GM23248 (cell line): Measurements from ENCODE around the gene RPL9. TPM values are rescaled to one million over a fixed set of nuclear protein-coding genes. Genes with fewer than 3 reads are reported as not detected.
"Not testable (repeated sequence)": the region's sequence is repeated elsewhere in the genome, so short reads cannot be mapped to it uniquely, and the experiment has no call there.

Experiments used
- DNase-seq: peaks from one replicate; pipeline ENCODE4 v3.0.0-alpha.2; 2015
- H2AFZ ChIP-seq: fragments of 200-600 bp; sonication (generic); 2 replicates; pipeline ENCODE4 v1.6.1; 2016; ENCODE audit warnings: antibody characterized with exemption
- H3F3A ChIP-seq: fragments of 200-600 bp; sonication (generic); 2 replicates; pipeline ENCODE4 v1.6.1; 2016; ENCODE audit warnings: mild to moderate bottlenecking, antibody characterized with exemption, mixed run types; ENCODE audit not compliant: insufficient read depth
- H3K27ac ChIP-seq: fragments of 200-600 bp; sonication (generic); 2 replicates; pipeline ENCODE4 v1.5.1; 2016; ENCODE audit warnings: mild to moderate bottlenecking
- H3K27me3 ChIP-seq: fragments of 200-600 bp; sonication (generic); replicated peaks from 2 replicates; pipeline ENCODE4 v1.6.1; 2016; ENCODE audit warnings: mild to moderate bottlenecking; ENCODE audit not compliant: insufficient read depth
- H3K36me3 ChIP-seq: fragments of 200-600 bp; sonication (generic); 2 replicates; pipeline ENCODE4 v1.6.1; 2016; ENCODE audit warnings: low read depth, mild to moderate bottlenecking
- H3K4me1 ChIP-seq: fragments of 200-600 bp; sonication (generic); 2 replicates; pipeline ENCODE4 v1.6.1; 2016; ENCODE audit warnings: mild to moderate bottlenecking; ENCODE audit not compliant: insufficient read depth
- H3K4me2 ChIP-seq: fragments of 200-600 bp; sonication (generic); one replicate; pipeline ENCODE4 v1.6.1; 2016; ENCODE audit warnings: mild to moderate bottlenecking; ENCODE audit not compliant: unreplicated experiment
- H3K4me3 ChIP-seq: fragments of 200-600 bp; sonication (generic); 2 replicates; pipeline ENCODE4 v1.5.1; 2016; ENCODE audit warnings: mild to moderate bottlenecking
- H3K79me2 ChIP-seq: fragments of 200-600 bp; sonication (generic); 2 replicates; pipeline ENCODE4 v1.6.1; 2016; ENCODE audit warnings: mild to moderate bottlenecking; ENCODE audit not compliant: insufficient read depth
- H3K9ac ChIP-seq: fragments of 200-600 bp; sonication (generic); 2 replicates; pipeline ENCODE4 v1.6.1; 2016; ENCODE audit warnings: mild to moderate bottlenecking
- H3K9me2 ChIP-seq: fragments of 200-600 bp; sonication (generic); 2 replicates; pipeline ENCODE4 v1.6.1; 2016; ENCODE audit warnings: mixed run types, mild to moderate bottlenecking, moderate library complexity; ENCODE audit not compliant: insufficient read depth
- H3K9me3 ChIP-seq: fragments of 200-600 bp; sonication (generic); one replicate; pipeline ENCODE4 v1.6.1; 2017; ENCODE audit warnings: low read depth
- H4K20me1 ChIP-seq: fragments of 200-600 bp; sonication (generic); 2 replicates; pipeline ENCODE4 v1.6.0; 2016; ENCODE audit not compliant: insufficient read depth
- EZH2 ChIP-seq: fragments of 200-600 bp; sonication (generic); IDR thresholded peaks from 2 replicates; pipeline ENCODE4 v1.6.1; 2018; ENCODE audit warnings: antibody characterized with exemption, mild to moderate bottlenecking; ENCODE audit not compliant: insufficient read depth, poor library complexity, severe bottlenecking
- EZH2phosphoT487 ChIP-seq: fragments of 200-600 bp; sonication (generic); IDR thresholded peaks from 2 replicates; pipeline ENCODE4 v1.6.1; 2018; ENCODE audit warnings: antibody characterized with exemption, moderate library complexity, mild to moderate bottlenecking, low read depth; ENCODE audit not compliant: insufficient read depth
- WGBS, 2 experiments: methylation state at CpG; one replicate each; pipeline ENCODE4 v1.1.6; 2015 to 2017; ENCODE audit warnings: low lambda C conversion rate in 2 of 2, low coverage in 1 of 2; ENCODE audit errors: missing lambda C conversion rate in 2 of 2; 5-methylcytosine and 5-hydroxymethylcytosine counted together
- in situ Hi-C: fragments of 300-500 bp; cut with MboI; formaldehyde crosslinking; loops from 2 replicates; pipeline ENCODE4 v1.15.0; 2020
- polyA plus RNA-seq: library from polyadenylated mRNA; unstranded; fragments of >200 nt; fragmentation: Nextera tagmentation; extraction: Ambion mirVana; gene quantifications from 2 replicates; pipeline ENCODE4 v1.2.1, GENCODE V29; 2016
- total RNA-seq: library from RNA; depleted of rRNA; stranded (reverse); fragments of >200 nt; shearing (Covaris generic); gene quantifications from 2 replicates; pipeline ENCODE4 v1.2.3, GENCODE V29; 2014; rRNA removed

Gene RPL9
- total RNA-seq (3,138 and 3,826 TPM in 2 replicates), polyA plus RNA-seq (588 and 627 TPM in 2 replicates)

DNA sequence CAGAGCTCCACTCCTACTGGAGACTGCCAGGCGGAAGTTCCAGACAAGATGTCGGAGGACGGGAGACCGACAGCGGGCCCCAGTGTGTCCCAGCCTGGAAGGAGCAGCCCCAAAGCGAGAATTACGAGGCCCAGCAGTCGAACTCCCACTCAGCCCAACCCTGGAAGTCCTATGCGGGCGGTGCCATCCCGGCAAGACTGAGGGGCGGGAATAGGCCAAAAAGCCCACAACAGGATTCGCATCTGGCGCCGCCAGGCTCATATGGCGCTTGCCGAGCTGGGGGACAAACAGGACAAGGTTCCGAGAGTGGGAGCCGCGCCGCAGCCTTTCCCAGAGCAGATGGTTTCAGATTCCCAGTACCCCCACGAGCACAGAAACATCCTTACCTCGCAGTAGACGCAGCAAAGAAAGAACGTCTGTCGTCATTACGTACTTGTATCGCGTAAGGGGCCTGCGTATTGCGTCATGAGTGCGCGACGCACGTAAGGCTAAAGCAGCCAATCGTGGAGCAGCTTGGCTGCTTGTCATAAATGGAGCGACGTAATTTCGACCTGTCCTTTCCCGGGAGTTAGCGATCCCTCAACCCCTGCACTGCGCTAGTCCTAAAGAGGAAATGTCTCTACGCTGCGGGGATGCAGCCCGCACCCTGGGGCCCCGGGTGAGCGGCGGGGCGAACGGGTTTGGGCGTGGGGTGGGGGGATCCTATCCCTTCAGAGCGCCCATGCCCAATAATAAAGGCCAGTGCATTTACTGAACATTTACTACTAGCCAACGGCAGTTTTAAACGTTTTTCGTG is at the start of gene RPL9, which contains the start of gene LIAS:
Gene RPL9, minus strand, starts transcription at position 418 of the 796 bp plus-strand sequence. CDS start 483 bp downstream, outside the sequence.
Gene LIAS, plus strand, starts transcription at position 552 of the 796 bp plus-strand sequence. Its CDS starts 62 bp downstream, at position 614.
- Histone ChIP-seq H3K79me2 (peaks cover 59% of the 10 kb centered on the region), H3K9me3 (no peaks in the 10 kb centered on the region), H3K9ac (peak within 1 kb of the TSS; percentile 98), H3K4me1 (peaks cover 24% of the 10 kb centered on the region), H3F3A (peaks cover 58% of the 10 kb centered on the region), H3K27ac (peak within 1 kb of the TSS; percentile 90), H3K36me3 (peaks cover 44% of the 10 kb centered on the region), H3K4me2 (peak within 1 kb of the TSS; percentile 98), H3K27me3 (no peaks in the 10 kb centered on the region), H3K4me3 (peak within 1 kb of the TSS; percentile 92), H2AFZ (peak within 1 kb of the TSS; percentile 97), H4K20me1 (peaks cover 22% of the 10 kb centered on the region), H3K9me2 (no peaks in the 10 kb centered on the region)
- peak; percentile 98 for DNase-seq
- no peak for TF ChIP-seq EZH2phosphoT487
- TF ChIP-seq EZH2: no peak
- 1% methylated on average over 55 of the region's 55 CpGs for WGBS, 2 experiments
- in situ Hi-C loops: no loop called here

GRCh38 chr4:39505581-39505980 is 46.9 kb upstream of the RPL9 start:
- Histone ChIP-seq H3K4me3 (no peak overlapping the region), H2AFZ (no peak overlapping the region), H3K9me3 (no peaks in the 10 kb centered on the region), H3F3A (peaks cover 83% of the 10 kb centered on the region), H3K79me2 (peaks cover 53% of the 10 kb centered on the region), H3K9me2 (no peaks in the 10 kb centered on the region), H4K20me1 (no peaks in the 10 kb centered on the region), H3K4me1 (peaks cover 37% of the 10 kb centered on the region), H3K9ac (no peak overlapping the region), H3K36me3 (peaks cover 77% of the 10 kb centered on the region), H3K27me3 (no peaks in the 10 kb centered on the region), H3K4me2 (no peak overlapping the region), H3K27ac (peak overlapping the region; percentile 94)
- TF ChIP-seq EZH2phosphoT487 (no peak), EZH2 (no peak)
- in situ Hi-C loops: no loop called here
- WGBS, 2 experiments: 89 to 92% methylated on average over 1 of the region's 1 CpG
- peak; percentile 53 for DNase-seq

DNA sequence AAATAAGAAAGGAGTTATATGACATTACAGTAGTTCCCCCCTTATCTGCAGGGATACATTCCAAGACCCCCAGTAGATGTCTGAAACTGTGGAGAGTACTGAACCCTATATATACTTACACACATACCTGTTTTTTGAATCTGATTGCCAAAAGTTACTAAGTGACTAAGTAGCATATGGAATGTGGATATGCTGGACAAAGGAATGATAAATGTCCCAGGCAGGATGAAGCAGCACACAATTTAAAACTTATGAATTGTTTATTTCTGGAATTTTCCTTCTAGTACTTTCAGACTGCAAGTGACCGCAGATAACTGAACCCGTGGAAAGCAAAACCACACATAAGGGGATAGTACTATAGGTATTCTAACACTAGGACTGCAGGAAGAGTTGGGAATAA is 45.8 kb upstream of the RPL9 start:
- Histone ChIP-seq H3K9me3 (no peaks in the 10 kb centered on the region), H3K4me1 (peaks cover 37% of the 10 kb centered on the region), H3F3A (peaks cover 75% of the 10 kb centered on the region), H3K27ac (peak overlapping the region; percentile 94), H2AFZ (no peak overlapping the region), H3K9ac (peak overlapping the region; percentile 1; the same call in 1 of the 2 replicates), H3K27me3 (no peaks in the 10 kb centered on the region), H4K20me1 (no peaks in the 10 kb centered on the region), H3K79me2 (peaks cover 46% of the 10 kb centered on the region), H3K36me3 (peaks cover 76% of the 10 kb centered on the region), H3K9me2 (no peaks in the 10 kb centered on the region), H3K4me2 (no peak overlapping the region), H3K4me3 (no peak overlapping the region)
- no peak for TF ChIP-seq EZH2
- no peak for TF ChIP-seq EZH2phosphoT487
- WGBS, 2 experiments: 97 to 98% methylated on average over 2 of the region's 2 CpGs
- no peak for DNase-seq
- in situ Hi-C loops: no loop called here

GRCh38 chr4:39502664-39503035 is 43.9 kb upstream of the RPL9 start:
- WGBS, 2 experiments: 54 to 55% methylated on average over 4 of the region's 4 CpGs
- H4K20me1 ChIP-seq, H3K9me2 ChIP-seq, H3K27me3 ChIP-seq, H3K4me3 ChIP-seq, H3K9me3 ChIP-seq, in situ Hi-C loops, H2AFZ ChIP-seq: not testable (repeated sequence)
- peaks cover 29% of the 10 kb centered on the region for H3K79me2 ChIP-seq
- peak; percentile 71 for DNase-seq
- H3K36me3 ChIP-seq: peaks cover 77% of the 10 kb centered on the region
- peak overlapping the region; percentile 78 for H3K4me2 ChIP-seq
- H3K4me1 ChIP-seq: peaks cover 37% of the 10 kb centered on the region
- H3K9ac ChIP-seq: peak overlapping the region; percentile 71
- peak overlapping the region; percentile 94 for H3K27ac ChIP-seq
- H3F3A ChIP-seq: peaks cover 68% of the 10 kb centered on the region
